Mesendoderm (in vitro differentiated cells): ENCODE results near the gene TNRC6B.

ENCODE experiments used
- DNase-seq: peaks from one replicate; pipeline ENCODE4 v3.0.0; 2013
- H2AK5ac ChIP-seq: 2 replicates; pipeline ENCODE4 v1.6.1; 2013; ENCODE audit warnings: low read length, inconsistent platforms
- H2BK120ac ChIP-seq: 2 replicates; pipeline ENCODE4 v1.6.1; 2013; ENCODE audit warnings: low read depth, mild to moderate bottlenecking, low read length, moderate library complexity, mixed read lengths
- H2BK15ac ChIP-seq: replicated peaks from 2 replicates; pipeline ENCODE4 v1.6.1; 2013; ENCODE audit warnings: low read depth, mild to moderate bottlenecking, moderate library complexity
- H2BK5ac ChIP-seq: 2 replicates; pipeline ENCODE4 v1.6.1; 2013; ENCODE audit warnings: low read length, inconsistent platforms
- H3K18ac ChIP-seq: 2 replicates; pipeline ENCODE4 v1.6.1; 2013; ENCODE audit warnings: mild to moderate bottlenecking, low read length, mixed read lengths
- H3K23ac ChIP-seq: one replicate; pipeline ENCODE4 v1.6.1; 2013; ENCODE audit warnings: low read length
- H3K27ac ChIP-seq: 2 replicates; pipeline ENCODE4 v1.5.1; 2013; ENCODE audit warnings: low read depth, mild to moderate bottlenecking, inconsistent platforms, low read length, moderate library complexity
- H3K27me3 ChIP-seq: 2 replicates; pipeline ENCODE4 v1.6.1; 2013; ENCODE audit warnings: low read length, control low read depth, mild to moderate bottlenecking, inconsistent platforms; ENCODE audit not compliant: insufficient read depth, poor library complexity
- H3K36me3 ChIP-seq: 2 replicates; pipeline ENCODE4 v1.6.1; 2013; ENCODE audit warnings: low read length, inconsistent platforms; ENCODE audit not compliant: control insufficient read depth, insufficient read depth
- H3K4ac ChIP-seq: one replicate; pipeline ENCODE4 v1.6.1; 2013; ENCODE audit warnings: low read depth, mild to moderate bottlenecking, low read length, moderate library complexity
- H3K4me1 ChIP-seq: 2 replicates; pipeline ENCODE4 v1.6.1; 2013; ENCODE audit warnings: low read depth, low read length, inconsistent platforms; ENCODE audit not compliant: control insufficient read depth
- H3K4me2 ChIP-seq: 2 replicates; pipeline ENCODE4 v1.6.1; 2013; ENCODE audit warnings: low read length
- H3K4me3 ChIP-seq: 2 replicates; pipeline ENCODE4 v1.5.1; 2013; ENCODE audit warnings: mild to moderate bottlenecking, low read length
- H3K56ac ChIP-seq: one replicate; pipeline ENCODE4 v1.6.1; 2013; ENCODE audit warnings: low read length
- H3K79me1 ChIP-seq: 2 replicates; pipeline ENCODE4 v1.6.1; 2013; ENCODE audit warnings: low read length, inconsistent platforms
- H3K79me2 ChIP-seq: 2 replicates; pipeline ENCODE4 v1.6.1; 2013; ENCODE audit warnings: mild to moderate bottlenecking, low read length; ENCODE audit not compliant: control insufficient read depth, insufficient read depth
- H3K9ac ChIP-seq: 2 replicates; pipeline ENCODE4 v1.6.1; 2013; ENCODE audit warnings: low read length, inconsistent platforms
- H4K5ac ChIP-seq: one replicate; pipeline ENCODE4 v1.6.1; 2013; ENCODE audit warnings: low read length
- H4K8ac ChIP-seq: one replicate; pipeline ENCODE4 v1.6.1; 2013; ENCODE audit warnings: low read depth, mild to moderate bottlenecking, control low read depth, low read length, moderate library complexity
- WGBS: extraction: QIAGEN DNeasy Blood & Tissue Kit; methylation state at CpG from one replicate; pipeline ENCODE4 v1.1.7; 2013; ENCODE audit warnings: low lambda C conversion rate, missing lambda C conversion rate; ENCODE audit not compliant: insufficient coverage; ENCODE audit errors: extremely low coverage; 5-methylcytosine and 5-hydroxymethylcytosine counted together

TNRC6B gene

DNA sequence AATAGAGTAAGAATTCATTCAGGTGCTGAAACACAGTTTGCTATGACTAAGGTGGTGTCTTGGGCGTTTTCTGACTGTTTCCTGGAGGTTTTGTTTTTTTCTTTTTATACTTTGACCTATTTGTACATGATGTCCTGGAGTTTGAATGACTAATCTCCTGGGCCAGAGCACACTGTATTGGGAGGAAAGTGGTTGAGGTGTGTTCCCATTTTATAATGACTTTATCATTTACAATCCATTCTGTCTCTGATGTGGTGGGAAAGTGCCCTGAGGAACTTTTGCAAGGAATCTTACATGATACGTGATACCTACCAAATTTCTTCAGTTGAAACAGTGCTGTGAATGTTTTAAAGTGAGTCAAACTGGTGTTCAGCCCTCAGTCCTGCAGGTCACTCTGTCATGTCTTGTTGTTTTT lies 80.8 kb downstream of the TNRC6B start:
- Histone ChIP-seq H3K23ac (no peak overlapping the region), H3K4me1 (no peaks in the 10 kb centered on the region), H2BK15ac (no peak overlapping the region), H2AK5ac (no peak overlapping the region), H2BK120ac (no peak overlapping the region), H4K8ac (no peak overlapping the region), H3K4ac (no peak overlapping the region), H3K27ac (no peak overlapping the region), H3K79me1 (peaks cover 3% of the 10 kb centered on the region), H3K79me2 (peaks cover 5% of the 10 kb centered on the region), H3K4me3 (no peak overlapping the region), H3K36me3 (no peaks in the 10 kb centered on the region), H4K5ac (no peak overlapping the region), H2BK5ac (no peak overlapping the region), H3K9ac (no peak overlapping the region), H3K27me3 (no peaks in the 10 kb centered on the region), H3K4me2 (no peak overlapping the region), H3K56ac (no peak overlapping the region), H3K18ac (no peak overlapping the region)
- WGBS, result no CpG with 5 or more reads among the region's 2 CpGs
- DNase-seq, result no peak

DNA sequence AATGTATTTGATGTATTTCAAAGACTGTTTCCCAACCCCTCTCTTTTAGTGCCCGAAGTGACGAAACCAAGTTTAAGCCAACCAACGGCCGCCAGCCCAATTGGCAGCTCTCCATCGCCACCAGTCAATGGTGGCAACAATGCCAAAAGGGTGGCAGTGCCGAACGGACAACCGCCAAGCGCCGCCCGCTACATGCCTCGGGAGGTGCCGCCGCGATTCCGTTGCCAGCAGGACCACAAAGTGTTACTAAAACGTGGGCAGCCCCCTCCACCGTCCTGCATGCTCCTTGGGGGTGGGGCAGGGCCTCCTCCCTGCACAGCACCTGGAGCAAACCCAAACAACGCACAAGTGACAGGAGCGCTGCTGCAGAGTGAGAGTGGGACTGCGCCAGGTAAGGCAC lies 84.1 kb downstream of the TNRC6B start:
- peaks cover 3% of the 10 kb centered on the region for H3K79me2 ChIP-seq
- H3K36me3 ChIP-seq, result no peaks in the 10 kb centered on the region
- H2BK15ac ChIP-seq, result no peak overlapping the region
- no peak for DNase-seq
- H2BK5ac ChIP-seq, result no peak overlapping the region
- H4K5ac ChIP-seq, result no peak overlapping the region
- no peak overlapping the region for H3K4ac ChIP-seq
- H3K4me2 ChIP-seq, result no peak overlapping the region
- no peak overlapping the region for H2BK120ac ChIP-seq
- no peak overlapping the region for H3K56ac ChIP-seq
- H3K4me3 ChIP-seq, result no peak overlapping the region
- no peak overlapping the region for H2AK5ac ChIP-seq
- WGBS, result no CpG with 5 or more reads among the region's 21 CpGs
- no peak overlapping the region for H3K18ac ChIP-seq
- no peak overlapping the region for H3K27ac ChIP-seq
- H3K23ac ChIP-seq, result no peak overlapping the region
- no peaks in the 10 kb centered on the region for H3K4me1 ChIP-seq
- no peaks in the 10 kb centered on the region for H3K27me3 ChIP-seq
- H3K9ac ChIP-seq, result no peak overlapping the region
- peaks cover 4% of the 10 kb centered on the region for H3K79me1 ChIP-seq
- H4K8ac ChIP-seq, result no peak overlapping the region

DNA sequence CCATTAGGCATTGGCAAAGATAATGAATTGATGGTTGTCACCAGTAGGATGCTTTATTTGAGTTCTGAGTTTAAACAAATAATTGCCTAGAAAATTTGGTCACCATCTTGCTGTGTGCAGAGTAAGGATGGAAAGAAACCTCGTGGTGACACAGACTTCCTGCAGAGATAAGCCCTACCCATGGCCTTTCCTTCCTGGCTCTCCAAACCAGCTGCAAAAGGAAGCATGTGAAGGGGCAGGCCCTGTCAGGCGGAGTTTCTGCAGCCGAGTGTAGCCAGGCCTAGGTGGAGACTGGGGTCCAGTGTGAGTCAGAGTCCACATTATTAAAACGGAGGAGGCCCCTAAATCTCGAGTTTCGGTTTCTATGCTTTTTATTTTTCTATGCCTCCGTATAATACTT lies 85.5 kb downstream of the TNRC6B start:
- H3K4me1 ChIP-seq, result no peaks in the 10 kb centered on the region
- H3K27ac ChIP-seq, result no peak overlapping the region
- no peak overlapping the region for H2AK5ac ChIP-seq
- no peak overlapping the region for H3K23ac ChIP-seq
- DNase-seq, result peak; percentile 46
- WGBS, result no CpG with 5 or more reads among the region's 7 CpGs
- no peak overlapping the region for H3K56ac ChIP-seq
- H4K8ac ChIP-seq, result no peak overlapping the region
- no peak overlapping the region for H3K4me2 ChIP-seq
- no peak overlapping the region for H2BK5ac ChIP-seq
- no peak overlapping the region for H4K5ac ChIP-seq
- H3K4ac ChIP-seq, result no peak overlapping the region
- H3K79me1 ChIP-seq, result peaks cover 3% of the 10 kb centered on the region
- no peak overlapping the region for H3K4me3 ChIP-seq
- no peaks in the 10 kb centered on the region for H3K36me3 ChIP-seq
- peaks cover 3% of the 10 kb centered on the region for H3K79me2 ChIP-seq
- H2BK120ac ChIP-seq, result no peak overlapping the region
- no peak overlapping the region for H3K18ac ChIP-seq
- no peak overlapping the region for H3K9ac ChIP-seq
- no peak overlapping the region for H2BK15ac ChIP-seq
- H3K27me3 ChIP-seq, result no peaks in the 10 kb centered on the region

DNA sequence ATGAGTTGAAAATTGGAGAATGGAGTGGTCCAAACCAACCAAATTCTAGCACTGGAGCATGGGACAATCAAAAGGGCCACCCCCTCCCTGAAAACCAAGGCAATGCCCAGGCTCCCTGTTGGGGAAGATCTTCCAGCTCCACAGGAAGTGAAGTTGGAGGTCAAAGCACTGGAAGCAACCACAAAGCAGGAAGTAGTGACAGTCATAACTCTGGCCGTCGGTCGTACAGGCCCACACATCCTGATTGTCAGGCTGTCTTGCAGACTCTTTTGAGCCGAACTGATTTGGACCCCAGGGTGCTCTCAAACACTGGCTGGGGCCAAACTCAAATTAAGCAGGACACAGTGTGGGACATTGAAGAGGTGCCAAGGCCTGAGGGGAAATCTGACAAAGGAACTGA lies 88.1 kb downstream of the TNRC6B start:
- H3K27me3 ChIP-seq, result no peaks in the 10 kb centered on the region
- no peak overlapping the region for H4K8ac ChIP-seq
- peaks cover 2% of the 10 kb centered on the region for H3K79me1 ChIP-seq
- H3K79me2 ChIP-seq, result no peaks in the 10 kb centered on the region
- no peak overlapping the region for H3K4me3 ChIP-seq
- no peak overlapping the region for H4K5ac ChIP-seq
- H2BK120ac ChIP-seq, result no peak overlapping the region
- H3K9ac ChIP-seq, result no peak overlapping the region
- H2BK5ac ChIP-seq, result no peak overlapping the region
- no peak overlapping the region for H3K23ac ChIP-seq
- no peak overlapping the region for H3K4me2 ChIP-seq
- no peaks in the 10 kb centered on the region for H3K36me3 ChIP-seq
- no peak overlapping the region for H2BK15ac ChIP-seq
- H3K27ac ChIP-seq, result no peak overlapping the region
- H3K56ac ChIP-seq, result no peak overlapping the region
- no peak for DNase-seq
- no peaks in the 10 kb centered on the region for H3K4me1 ChIP-seq
- no peak overlapping the region for H2AK5ac ChIP-seq
- no CpG with 5 or more reads among the region's 4 CpGs for WGBS
- no peak overlapping the region for H3K4ac ChIP-seq
- no peak overlapping the region for H3K18ac ChIP-seq

DNA sequence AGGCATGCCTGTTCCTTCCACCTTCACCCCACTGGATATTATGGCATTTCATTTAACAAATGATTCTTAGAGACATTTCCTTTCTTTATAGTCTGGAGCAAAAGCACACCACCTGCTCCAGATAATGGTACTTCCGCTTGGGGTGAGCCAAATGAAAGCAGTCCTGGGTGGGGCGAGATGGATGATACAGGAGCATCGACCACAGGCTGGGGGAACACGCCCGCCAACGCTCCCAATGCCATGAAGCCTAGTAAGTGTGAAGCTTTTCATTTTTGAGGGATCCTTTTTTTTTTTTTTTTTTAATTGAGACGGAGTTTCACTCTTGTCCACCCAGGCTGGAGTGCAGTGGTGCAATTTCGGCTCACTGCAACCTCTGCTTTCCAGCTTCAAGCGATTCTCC lies 92.3 kb downstream of the TNRC6B start:
- Histone ChIP-seq H3K4me3 (no peak overlapping the region), H3K4me1 (no peaks in the 10 kb centered on the region), H2BK15ac (no peak overlapping the region), H3K27ac (no peak overlapping the region), H3K4ac (no peak overlapping the region), H4K5ac (no peak overlapping the region), H4K8ac (no peak overlapping the region), H3K18ac (no peak overlapping the region), H3K56ac (no peak overlapping the region), H3K79me1 (no peaks in the 10 kb centered on the region), H3K79me2 (no peaks in the 10 kb centered on the region), H3K36me3 (no peaks in the 10 kb centered on the region), H2BK5ac (no peak overlapping the region), H3K9ac (no peak overlapping the region), H2AK5ac (no peak overlapping the region), H2BK120ac (no peak overlapping the region), H3K4me2 (no peak overlapping the region), H3K27me3 (no peaks in the 10 kb centered on the region), H3K23ac (no peak overlapping the region)
- DNase-seq, result no peak
- WGBS, result no CpG with 5 or more reads among the region's 9 CpGs

DNA sequence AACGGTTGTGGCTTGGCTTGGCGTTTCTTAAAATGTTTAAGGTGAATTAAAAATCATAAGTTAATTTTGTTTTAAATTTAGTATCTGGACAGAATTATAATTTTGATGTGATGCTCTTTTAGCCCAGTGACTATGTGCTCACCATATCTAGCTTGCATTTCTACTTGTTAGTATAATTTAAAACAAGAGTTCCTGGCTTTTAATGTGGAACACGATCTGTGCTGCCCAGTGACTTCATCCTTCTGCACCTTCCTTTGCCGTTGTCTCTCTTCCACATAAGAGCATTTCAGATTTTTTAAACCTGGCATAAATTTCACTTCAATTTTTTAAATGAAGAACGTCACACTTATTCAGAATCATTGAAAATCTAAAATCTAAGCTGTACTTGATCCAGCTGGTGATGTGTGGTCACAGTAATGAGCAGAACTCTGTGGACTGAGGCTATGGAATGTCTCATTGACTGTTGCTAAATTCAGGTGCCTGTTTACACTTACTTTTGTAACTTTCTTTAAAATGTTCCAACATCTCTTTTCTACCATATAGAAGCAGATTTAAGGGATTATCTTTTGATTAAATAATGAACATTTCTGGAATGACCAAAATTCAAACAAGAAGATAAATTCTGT lies 93.1 kb downstream of the TNRC6B start:
- Histone ChIP-seq H3K56ac (no peak overlapping the region), H3K27me3 (no peaks in the 10 kb centered on the region), H3K27ac (no peak overlapping the region), H4K8ac (no peak overlapping the region), H2BK15ac (no peak overlapping the region), H2BK120ac (no peak overlapping the region), H3K79me1 (no peaks in the 10 kb centered on the region), H2AK5ac (no peak overlapping the region), H3K18ac (no peak overlapping the region), H3K4me3 (no peak overlapping the region), H3K4me2 (no peak overlapping the region), H3K36me3 (no peaks in the 10 kb centered on the region), H2BK5ac (no peak overlapping the region), H4K5ac (no peak overlapping the region), H3K23ac (no peak overlapping the region), H3K4me1 (no peaks in the 10 kb centered on the region), H3K9ac (no peak overlapping the region), H3K79me2 (no peaks in the 10 kb centered on the region), H3K4ac (no peak overlapping the region)
- no peak for DNase-seq
- WGBS, result no CpG with 5 or more reads among the region's 5 CpGs
